GM19193 (cell line): ENCODE measurements around the gene AP3S2.

Experiments used
- POLR2A ChIP-seq: IDR thresholded peaks from 4 replicates; pipeline ENCODE4 v1.6.1; 2011; ENCODE audit not compliant: insufficient read depth, insufficient read length; ENCODE audit errors: extremely low read depth

The AP3S2 gene

GRCh38 chr15:89893696-89894447, at the start of gene AP3S2:
Gene AP3S2 (minus strand): TSS chr15:89893994. CDS start chr15:89893949, 45 bp downstream.
- TF ChIP-seq POLR2A: peak; percentile 87

GRCh38 chr15:89939910-89940309, 46.1 kb upstream of the AP3S2 start:
- TF ChIP-seq POLR2A: no peak

DNA sequence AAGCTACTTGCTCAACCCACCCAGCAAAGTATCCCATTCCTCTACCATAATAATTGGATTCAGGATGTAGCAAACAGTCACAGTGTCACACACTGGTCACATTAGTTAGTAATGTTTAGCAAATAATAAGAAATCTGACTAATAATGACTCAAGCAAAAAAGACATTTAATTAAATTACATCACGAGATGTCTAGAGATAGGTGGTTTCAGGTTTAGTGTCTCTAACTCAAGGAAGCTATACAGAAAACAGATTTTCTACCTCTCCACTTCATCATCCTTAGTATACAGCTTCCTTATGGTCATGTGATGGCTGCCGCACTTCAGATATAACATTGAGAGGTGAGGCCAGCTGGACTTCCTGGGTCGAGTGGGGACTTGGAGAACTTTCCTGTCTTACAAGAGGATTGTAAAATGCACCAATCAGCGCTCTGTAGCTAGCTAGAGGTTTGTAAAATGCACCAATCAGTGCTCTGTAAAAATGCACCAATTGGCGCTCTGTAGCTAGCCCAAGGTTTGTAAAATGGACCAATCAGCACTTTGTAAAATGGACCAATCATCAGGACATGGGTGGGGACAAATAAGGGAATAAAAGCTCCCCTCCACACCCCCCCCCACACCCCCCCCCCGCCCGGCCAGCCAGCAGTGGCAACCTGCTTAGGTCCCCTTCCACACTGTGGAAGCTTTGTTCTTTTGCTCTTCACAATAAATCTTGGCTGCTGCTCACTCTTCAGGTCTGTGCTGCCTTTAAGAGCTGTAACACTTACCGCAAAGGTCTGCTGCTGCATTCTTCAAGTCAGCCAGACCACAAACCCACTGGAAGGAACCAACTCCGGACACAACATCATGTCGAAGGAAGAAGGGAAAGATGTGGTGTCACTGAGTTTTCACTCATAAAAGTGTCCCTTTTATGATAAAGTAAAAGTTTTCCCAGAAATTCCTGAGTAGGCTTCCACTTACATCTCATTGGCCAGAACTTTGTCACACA, 43.9 kb upstream of the AP3S2 start:
- TF ChIP-seq POLR2A: no peak

- TF ChIP-seq POLR2A: no peak
Observed at GRCh38 chr15:89936786-89937265, 43.0 kb upstream of the AP3S2 start.

GRCh38 chr15:89936051-89936785, 42.4 kb upstream of the AP3S2 start:
- TF ChIP-seq POLR2A: no peak

- TF ChIP-seq POLR2A: no peak
Observed at GRCh38 chr15:89932880-89933279, 39.1 kb upstream of the AP3S2 start.

DNA sequence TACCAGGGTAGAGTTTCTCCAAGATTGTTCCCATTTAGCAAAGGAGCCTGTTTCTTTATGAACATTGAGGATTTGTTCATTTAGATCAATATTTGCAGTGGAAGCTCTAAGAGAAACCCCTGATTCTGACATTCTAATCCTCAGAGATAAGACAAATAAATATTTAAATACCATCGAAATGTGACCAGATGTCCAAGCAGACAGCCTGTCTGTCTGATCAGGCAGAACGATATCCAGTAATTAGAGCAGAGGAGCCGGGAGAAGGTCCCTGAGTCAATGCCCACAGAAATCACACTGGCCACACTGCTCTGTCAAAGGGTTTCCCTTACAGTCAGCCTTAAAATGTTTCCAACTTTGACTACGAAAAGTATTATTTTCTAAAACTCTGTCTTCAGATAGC, 34.6 kb upstream of the AP3S2 start:
- no peak for TF ChIP-seq POLR2A

GRCh38 chr15:89926158-89926557, 32.4 kb upstream of the AP3S2 start:
- TF ChIP-seq POLR2A: no peak

- no peak for TF ChIP-seq POLR2A
Observed at GRCh38 chr15:89917442-89918101, 23.8 kb upstream of the AP3S2 start.

DNA sequence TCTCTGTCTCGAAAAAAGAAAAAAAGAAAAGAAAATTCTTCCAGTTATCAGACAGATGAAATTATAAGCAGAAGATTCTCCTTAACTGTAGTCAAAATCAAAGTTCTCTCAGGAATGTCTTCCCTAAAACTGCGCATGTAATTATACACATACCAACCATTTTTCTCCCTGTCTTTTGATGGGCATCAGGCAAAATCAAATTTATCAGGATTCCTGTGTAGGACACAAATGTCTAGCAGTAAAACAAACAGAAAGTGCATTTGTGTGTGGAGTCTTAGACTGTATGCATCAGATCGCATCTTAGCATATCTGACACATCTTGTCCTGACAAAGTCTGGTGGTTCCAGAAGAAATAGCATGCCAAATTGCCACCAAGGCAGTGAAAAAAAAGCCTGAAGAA, 22.9 kb upstream of the AP3S2 start:
- no peak for TF ChIP-seq POLR2A

DNA sequence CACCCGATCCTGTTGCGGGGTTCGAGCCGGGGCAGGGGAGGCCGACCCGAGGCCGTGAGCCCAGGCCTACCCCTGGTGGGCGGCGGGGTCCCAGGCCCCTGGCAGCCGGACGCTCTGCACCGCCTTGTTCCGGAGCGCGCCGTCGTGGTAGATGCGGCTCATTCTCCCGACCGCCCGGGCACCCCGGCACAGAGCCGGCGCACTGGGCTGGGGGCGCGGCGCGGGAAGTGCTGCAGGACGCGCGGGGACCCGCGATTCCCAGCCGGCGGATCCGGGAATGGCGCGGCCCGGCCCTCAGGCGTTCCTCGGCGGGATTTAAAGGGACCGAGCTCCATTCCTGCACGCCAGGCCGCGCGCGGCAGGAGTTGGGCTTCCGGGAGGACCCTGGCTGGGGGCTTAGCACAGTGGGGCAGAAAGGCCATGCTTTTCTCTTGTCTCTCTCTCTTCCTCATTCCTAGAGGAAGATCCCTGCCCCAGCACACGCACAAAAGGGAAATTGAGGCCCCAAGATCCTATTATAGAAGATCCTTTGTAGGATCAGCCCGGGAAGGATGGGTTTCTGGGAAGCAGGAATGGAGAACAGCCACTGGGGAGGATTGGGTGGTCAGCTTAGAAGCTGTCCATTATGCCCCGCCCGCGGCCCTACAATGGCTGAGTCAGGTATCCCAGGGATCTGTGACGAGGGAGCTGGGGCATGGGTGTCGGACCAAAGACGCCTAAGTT, 19.0 kb upstream of the AP3S2 start, which contains the start of gene ARPIN:
ARPIN (minus strand) TSS at position 279 of the 723 bp plus-strand sequence; CDS start at position 162, 117 bp downstream.
- no peak for TF ChIP-seq POLR2A

GRCh38 chr15:89912145-89912673, 18.4 kb upstream of the AP3S2 start:
- no peak for TF ChIP-seq POLR2A

GRCh38 chr15:89910891-89911626, 17.3 kb upstream of the AP3S2 start:
- TF ChIP-seq POLR2A: no peak
